GM10266 (cell line): Measurements from ENCODE around the gene CRADD.
"Not testable (repeated sequence)": the region's sequence is repeated elsewhere in the genome, so short reads cannot be mapped to it uniquely, and the experiment has no call there.

ENCODE experiments used
- DNase-seq: peaks from one replicate; pipeline ENCODE4 v3.0.0; 2012; ENCODE audit errors: extremely low spot score
- TF ChIP-seq, protein P1 (sequence below): IDR thresholded peaks from 2 replicates; pipeline ENCODE4 v1.5.1; 2012; ENCODE audit warnings: mild to moderate bottlenecking, low read depth; ENCODE audit not compliant: control insufficient read depth, insufficient read depth; ENCODE audit errors: missing control alignments

CRADD gene

DNA sequence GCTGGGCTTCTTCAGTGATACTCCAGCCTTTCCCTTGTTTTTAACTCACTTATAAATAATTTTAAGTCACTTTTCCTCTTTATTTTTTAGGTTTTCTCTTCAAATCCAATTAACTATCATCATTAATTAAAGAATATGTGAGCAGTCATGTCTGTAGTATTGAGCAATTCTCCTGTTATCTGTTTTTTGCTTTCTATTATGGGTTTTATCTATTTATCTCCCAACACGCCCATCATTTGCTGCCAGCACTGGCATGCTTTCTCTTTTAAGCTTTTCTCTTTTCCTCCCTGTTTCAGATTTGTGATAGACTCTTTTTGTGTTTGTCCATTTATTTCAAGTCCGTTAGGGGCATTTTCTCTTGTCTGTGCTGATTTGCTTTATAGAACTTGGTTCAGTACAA is 72.3 kb downstream of the CRADD start:
- TF ChIP-seq, protein P1, sequence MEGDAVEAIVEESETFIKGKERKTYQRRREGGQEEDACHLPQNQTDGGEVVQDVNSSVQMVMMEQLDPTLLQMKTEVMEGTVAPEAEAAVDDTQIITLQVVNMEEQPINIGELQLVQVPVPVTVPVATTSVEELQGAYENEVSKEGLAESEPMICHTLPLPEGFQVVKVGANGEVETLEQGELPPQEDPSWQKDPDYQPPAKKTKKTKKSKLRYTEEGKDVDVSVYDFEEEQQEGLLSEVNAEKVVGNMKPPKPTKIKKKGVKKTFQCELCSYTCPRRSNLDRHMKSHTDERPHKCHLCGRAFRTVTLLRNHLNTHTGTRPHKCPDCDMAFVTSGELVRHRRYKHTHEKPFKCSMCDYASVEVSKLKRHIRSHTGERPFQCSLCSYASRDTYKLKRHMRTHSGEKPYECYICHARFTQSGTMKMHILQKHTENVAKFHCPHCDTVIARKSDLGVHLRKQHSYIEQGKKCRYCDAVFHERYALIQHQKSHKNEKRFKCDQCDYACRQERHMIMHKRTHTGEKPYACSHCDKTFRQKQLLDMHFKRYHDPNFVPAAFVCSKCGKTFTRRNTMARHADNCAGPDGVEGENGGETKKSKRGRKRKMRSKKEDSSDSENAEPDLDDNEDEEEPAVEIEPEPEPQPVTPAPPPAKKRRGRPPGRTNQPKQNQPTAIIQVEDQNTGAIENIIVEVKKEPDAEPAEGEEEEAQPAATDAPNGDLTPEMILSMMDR = no peak

GRCh38 chr12:93750056-93750455 is 72.9 kb downstream of the CRADD start:
- no peak for DNase-seq
- TF ChIP-seq, protein P1 = no peak

More for the DNA sequence above, 72.3 kb downstream of the CRADD start:
- DNase-seq = no peak

GRCh38 chr12:93751864-93752610 is 74.9 kb downstream of the CRADD start:
- TF ChIP-seq, protein P1 = no peak
- DNase-seq = no peak

GRCh38 chr12:93753285-93753684 is 76.1 kb downstream of the CRADD start:
- no peak for DNase-seq
- TF ChIP-seq, protein P1 = no peak

DNA sequence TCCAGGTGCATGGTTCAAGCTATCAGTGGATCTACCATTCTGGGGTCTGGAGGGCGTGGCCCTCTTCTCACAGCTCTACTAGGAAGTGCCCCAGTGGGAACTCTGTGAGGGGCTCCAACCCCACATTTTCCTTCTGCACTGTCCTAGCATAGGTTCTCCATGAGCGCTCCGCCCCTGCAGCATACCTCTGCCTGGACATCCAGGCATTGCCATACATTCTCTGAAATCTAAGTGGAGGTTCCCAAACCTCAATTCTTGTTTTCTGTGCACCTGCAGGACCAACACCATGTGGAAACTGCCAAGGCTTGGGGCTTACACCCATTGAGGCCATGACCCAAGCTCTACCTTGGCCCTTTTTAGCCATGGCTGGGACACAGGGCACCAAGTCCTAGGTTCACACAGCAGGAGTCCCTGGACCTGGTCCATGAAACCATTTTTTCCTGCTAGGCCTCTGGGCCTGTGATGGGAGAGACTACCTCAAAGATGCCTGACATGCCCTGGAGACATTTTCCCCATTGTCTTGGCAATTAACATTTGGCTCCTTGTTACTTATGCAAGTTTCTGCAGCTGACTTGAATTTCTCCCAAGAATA is 76.8 kb downstream of the CRADD start:
- no peak for DNase-seq
- TF ChIP-seq, protein P1 = no peak

DNA sequence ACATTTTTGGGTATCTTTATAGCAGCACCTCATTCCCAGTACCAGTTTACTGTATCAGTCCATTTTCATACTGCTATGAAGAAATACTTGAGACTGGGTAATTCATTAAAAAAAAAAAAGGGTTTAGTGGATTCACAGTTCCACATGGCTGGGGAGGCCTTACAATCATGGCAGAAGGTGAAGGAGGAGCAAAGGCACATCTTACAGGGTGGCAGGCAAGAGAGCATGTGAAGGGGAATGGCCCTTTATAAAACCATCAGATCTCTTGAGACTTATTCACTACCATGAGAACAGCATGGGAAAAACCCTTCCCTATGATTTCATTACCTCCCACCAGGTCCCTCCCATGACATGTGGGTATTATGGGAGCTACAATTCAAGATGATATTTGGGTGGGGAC is 77.7 kb downstream of the CRADD start:
- not testable (repeated sequence) for DNase-seq

GRCh38 chr12:93756288-93756687 is 79.1 kb downstream of the CRADD start:
- DNase-seq = no peak
- TF ChIP-seq, protein P1 = no peak
